ENCODE measurements around the gene TSC2.

Gene TSC2
- total RNA-seq, result 151 to 163 reads per million in 2 donors

- peak; percentile 87 for DNase-seq
Measured at GRCh38 chr16:2047330-2048115, at the start of gene TSC2, which contains the start of gene NTHL1. Gene TSC2 (plus strand): TSS chr16:2047985. CDS start chr16:2048616, 631 bp downstream. Gene NTHL1 (minus strand): TSS chr16:2047834. CDS start chr16:2047823, 11 bp downstream.

- no peak for DNase-seq
Measured at GRCh38 chr16:1998360-1998835, 49.4 kb upstream of the TSC2 start.

- DNase-seq, result no peak
Measured at GRCh38 chr16:1998852-1999801, 48.7 kb upstream of the TSC2 start.

GRCh38 chr16:1999866-2000514 lies 47.8 kb upstream of the TSC2 start:
- DNase-seq, result no peak

- no peak for DNase-seq
Measured at GRCh38 chr16:2001035-2001434, 46.8 kb upstream of the TSC2 start.

GRCh38 chr16:2001456-2002355 lies 46.1 kb upstream of the TSC2 start:
- no peak for DNase-seq

- no peak for DNase-seq
Measured at GRCh38 chr16:2002406-2003230, 45.2 kb upstream of the TSC2 start.

GRCh38 chr16:2003231-2003826 lies 44.5 kb upstream of the TSC2 start:
- DNase-seq, result no peak

GRCh38 chr16:2003827-2004641 lies 43.8 kb upstream of the TSC2 start:
- peak; percentile 62 for DNase-seq

GRCh38 chr16:2004795-2005517 lies 42.8 kb upstream of the TSC2 start:
- DNase-seq, result no peak

- DNase-seq, result no peak
Measured at GRCh38 chr16:2005646-2006045, 42.1 kb upstream of the TSC2 start.

GRCh38 chr16:2006317-2006716 lies 41.5 kb upstream of the TSC2 start:
- no peak for DNase-seq

- DNase-seq, result no peak
Measured at GRCh38 chr16:2007081-2007836, 40.5 kb upstream of the TSC2 start.

GRCh38 chr16:2008009-2008526 lies 39.7 kb upstream of the TSC2 start:
- DNase-seq, result no peak

- no peak for DNase-seq
Measured at GRCh38 chr16:2008631-2009163, 39.1 kb upstream of the TSC2 start.

- DNase-seq, result no peak
Measured at GRCh38 chr16:2009164-2009711, 38.5 kb upstream of the TSC2 start.
